CD14-positive monocyte (primary cell): Measurements from ENCODE around the gene STOML2. TPM values are rescaled to one million over a fixed set of nuclear protein-coding genes. Genes with fewer than 3 reads are reported as not detected.
A peak's percentile ranks its signal among the peaks of the same experiment; 100 is the strongest.

Experiments
- DNase-seq, 3 donors: peaks; one replicate each; pipeline ENCODE4 v3.0.0-alpha.2; 2011 to 2022
- H2AFZ ChIP-seq: 2 replicates; pipeline ENCODE4 v1.6.0; 2012; ENCODE audit warnings: mild to moderate bottlenecking, low read depth, low read length, inconsistent platforms; ENCODE audit not compliant: insufficient read depth, poor library complexity, severe bottlenecking
- H3K27ac ChIP-seq, 2 donors: 1 replicate in 1 of 2; 2 replicates in 1 of 2; pipeline ENCODE4 v1.5.1; 2012 to 2013; ENCODE audit warnings: low read length in 2 of 2, control low read depth in 1 of 2, inconsistent platforms in 1 of 2, low read depth in 1 of 2, mild to moderate bottlenecking in 1 of 2
- H3K27me3 ChIP-seq, 2 donors: one replicate each; pipeline versions ENCODE4 v1.6.0 to v1.6.1; 2011 to 2013; ENCODE audit warnings: low read length in 2 of 2; ENCODE audit not compliant: control insufficient read depth in 2 of 2, insufficient read depth in 2 of 2
- H3K36me3 ChIP-seq, 2 donors: replicated peaks in 1 of 2; 1 replicate in 1 of 2; 2 replicates in 1 of 2; pipeline versions ENCODE4 v1.5.1 to v1.6.1; 2012 to 2013; ENCODE audit warnings: low read length in 2 of 2, control low read depth in 1 of 2, inconsistent platforms in 1 of 2, mild to moderate bottlenecking in 1 of 2; ENCODE audit not compliant: insufficient read depth in 2 of 2, control insufficient read depth in 1 of 2
- H3K4me1 ChIP-seq, 2 donors: 1 replicate in 1 of 2; 2 replicates in 1 of 2; pipeline versions ENCODE4 v1.5.1 to v1.6.1; 2012 to 2013; ENCODE audit warnings: low read length in 2 of 2, control low read depth in 1 of 2, inconsistent platforms in 1 of 2, mild to moderate bottlenecking in 1 of 2, moderate library complexity in 1 of 2; ENCODE audit not compliant: insufficient read depth in 2 of 2, control insufficient read depth in 1 of 2
- H3K4me2 ChIP-seq: replicated peaks from 2 replicates; pipeline ENCODE3; 2012; ENCODE audit warnings: low read length, moderate library complexity, mild to moderate bottlenecking; ENCODE audit not compliant: poor library complexity, severe bottlenecking; ENCODE audit errors: extremely low read depth
- H3K4me3 ChIP-seq, 3 experiments: fragments of 200-600 bp in 1 of 3; sonication (generic) in 1 of 3; replicated peaks in 1 of 3; 1 replicate in 2 of 3; 2 replicates in 1 of 3; pipeline ENCODE4 v1.5.1; 2011 to 2013; ENCODE audit warnings: low read length in 3 of 3, mild to moderate bottlenecking in 3 of 3, control low read depth in 2 of 3, low read depth in 2 of 3, inconsistent platforms in 1 of 3, moderate library complexity in 1 of 3
- H3K79me2 ChIP-seq: 2 replicates; pipeline ENCODE4 v1.6.0; 2012; ENCODE audit warnings: mild to moderate bottlenecking, control low read depth, inconsistent platforms, low read length, moderate library complexity; ENCODE audit not compliant: insufficient read depth
- H3K9ac ChIP-seq: 2 replicates; pipeline ENCODE4 v1.6.0; 2017; ENCODE audit warnings: low read length, mild to moderate bottlenecking; ENCODE audit not compliant: insufficient read depth, poor library complexity, severe bottlenecking
- H3K9me3 ChIP-seq, 2 donors: replicated peaks in 1 of 2; 1 replicate in 1 of 2; 2 replicates in 1 of 2; pipeline versions ENCODE4 v1.5.1 to v1.6.1; 2012 to 2013; ENCODE audit warnings: low read length in 2 of 2, control low read depth in 1 of 2; ENCODE audit not compliant: control insufficient read depth in 1 of 2, insufficient read depth in 1 of 2
- H4K20me1 ChIP-seq: 2 replicates; pipeline ENCODE4 v1.6.0; 2012; ENCODE audit warnings: mild to moderate bottlenecking, low read length, control low read depth, moderate library complexity; ENCODE audit not compliant: insufficient read depth
- H3K27ac Mint-ChIP-seq, 7 donors: one replicate each; pipeline ENCODE4 v1.8.0; 2020; ENCODE audit warnings: mild to moderate bottlenecking in 7 of 7, mixed read lengths in 7 of 7, moderate library complexity in 6 of 7, inconsistent platforms in 2 of 7
- H3K27me3 Mint-ChIP-seq, 3 donors: one replicate each; pipeline ENCODE4 v1.8.0; 2021 to 2022; ENCODE audit warnings: low read depth in 3 of 3, mild to moderate bottlenecking in 3 of 3, mixed read lengths in 3 of 3, moderate library complexity in 3 of 3, inconsistent platforms in 1 of 3
- H3K36me3 Mint-ChIP-seq, 2 donors: one replicate each; pipeline ENCODE4 v1.8.0; 2020; ENCODE audit warnings: mixed read lengths in 2 of 2, inconsistent platforms in 1 of 2, mild to moderate bottlenecking in 1 of 2
- H3K4me1 Mint-ChIP-seq: one replicate; pipeline ENCODE4 v1.8.0; 2020; ENCODE audit warnings: mild to moderate bottlenecking, mixed read lengths
- H3K4me3 Mint-ChIP-seq, 2 donors: one replicate each; pipeline ENCODE4 v1.8.0; 2020; ENCODE audit warnings: mild to moderate bottlenecking in 2 of 2, mixed read lengths in 2 of 2, moderate library complexity in 1 of 2
- H3K9me3 Mint-ChIP-seq, 7 donors: one replicate each; pipeline ENCODE4 v1.8.0; 2020 to 2022; ENCODE audit warnings: mixed read lengths in 7 of 7, mild to moderate bottlenecking in 6 of 7, moderate library complexity in 6 of 7, inconsistent platforms in 2 of 7
- WGBS: methylation state at CpG from one replicate; pipeline ENCODE4 v1.1.5; 2013; ENCODE audit warnings: missing lambda C conversion rate; ENCODE audit not compliant: insufficient coverage; 5-methylcytosine and 5-hydroxymethylcytosine counted together
- intact Hi-C, 2 donors: fragments of 100-400 bp; cut with micrococcal nuclease; formaldehyde crosslinking; loops; one replicate each; pipeline versions ENCODE4 v1.15.0 to v1.15.1; 2023
- polyA plus RNA-seq, 3 donors: library from polyadenylated mRNA; depleted of rRNA in 1 of 3; unstranded in 2 of 3; stranded (reverse) in 1 of 3; fragments of 300-500 nt in 2 of 3; fragments of >200 nt in 1 of 3; fragmentation: Illumina TruSeq in 2 of 3; gene quantifications; 1 replicate in 2 of 3; 2 replicates in 1 of 3; pipeline ENCODE4 v1.2.3, GENCODE V29; 2012 to 2021
- TF ChIP-seq, protein P1 (sequence below): fragments of 200-600 bp; IDR thresholded peaks from one replicate; pipeline ENCODE4 v1.8.0; 2022; ENCODE audit warnings: antibody characterized with exemption, mild to moderate bottlenecking

STOML2 gene
- polyA plus RNA-seq, 3 donors: 45.5 to 62.0 (median 50.3) TPM

DNA sequence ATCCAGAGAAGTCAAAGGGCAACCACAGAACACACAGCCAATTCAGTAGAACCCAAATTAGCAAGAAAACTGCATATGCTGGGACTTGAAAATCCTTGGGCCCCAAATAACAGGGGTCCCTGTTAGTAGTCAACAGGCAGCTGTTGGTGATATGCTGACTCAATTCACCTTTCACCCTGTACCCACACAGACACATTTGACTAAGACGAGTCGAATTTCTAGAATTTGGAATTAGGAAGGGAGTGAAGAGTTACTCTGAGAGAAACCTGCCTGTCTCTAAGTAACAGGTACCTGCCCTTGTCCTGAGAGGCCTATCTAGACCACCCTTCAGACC, 29.7 kb downstream of the STOML2 start:
- H3K79me2 ChIP-seq: peaks cover 44% of the 10 kb centered on the region
- no peak for DNase-seq
- TF ChIP-seq, protein P1, sequence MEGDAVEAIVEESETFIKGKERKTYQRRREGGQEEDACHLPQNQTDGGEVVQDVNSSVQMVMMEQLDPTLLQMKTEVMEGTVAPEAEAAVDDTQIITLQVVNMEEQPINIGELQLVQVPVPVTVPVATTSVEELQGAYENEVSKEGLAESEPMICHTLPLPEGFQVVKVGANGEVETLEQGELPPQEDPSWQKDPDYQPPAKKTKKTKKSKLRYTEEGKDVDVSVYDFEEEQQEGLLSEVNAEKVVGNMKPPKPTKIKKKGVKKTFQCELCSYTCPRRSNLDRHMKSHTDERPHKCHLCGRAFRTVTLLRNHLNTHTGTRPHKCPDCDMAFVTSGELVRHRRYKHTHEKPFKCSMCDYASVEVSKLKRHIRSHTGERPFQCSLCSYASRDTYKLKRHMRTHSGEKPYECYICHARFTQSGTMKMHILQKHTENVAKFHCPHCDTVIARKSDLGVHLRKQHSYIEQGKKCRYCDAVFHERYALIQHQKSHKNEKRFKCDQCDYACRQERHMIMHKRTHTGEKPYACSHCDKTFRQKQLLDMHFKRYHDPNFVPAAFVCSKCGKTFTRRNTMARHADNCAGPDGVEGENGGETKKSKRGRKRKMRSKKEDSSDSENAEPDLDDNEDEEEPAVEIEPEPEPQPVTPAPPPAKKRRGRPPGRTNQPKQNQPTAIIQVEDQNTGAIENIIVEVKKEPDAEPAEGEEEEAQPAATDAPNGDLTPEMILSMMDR: no peak
- H3K27me3 ChIP-seq: no peaks in the 10 kb centered on the region
- H3K27ac Mint-ChIP-seq: peak overlapping the region; percentile 95 to 99 (median 98)
- no peaks in the 10 kb centered on the region for H3K9me3 Mint-ChIP-seq
- no CpG with 5 or more reads among the region's 2 CpGs for WGBS
- H3K27me3 Mint-ChIP-seq: no peaks in the 10 kb centered on the region
- peaks cover 8 to 24% of the 10 kb centered on the region in 2 donors for H3K36me3 Mint-ChIP-seq
- intact Hi-C loops: loop anchor here (5.0 to 10.0 kb wide), 3 partner anchors 39 to 88 kb away; partner anchors contain the start of gene DNAJB5 (in 1 of the 2)
- H3K4me3 Mint-ChIP-seq: peak overlapping the region in 1 of 2 donors; percentile 89
- H3K36me3 ChIP-seq: peaks cover 4 to 20% of the 10 kb centered on the region in 2 donors
- no peak overlapping the region for H3K9ac ChIP-seq
- peak overlapping the region in 1 of 2 donors; percentile 97 for H3K27ac ChIP-seq
- H2AFZ ChIP-seq: peak overlapping the region; percentile 69
- peak overlapping the region in 1 of 3 experiments; percentile 90 for H3K4me3 ChIP-seq
- H3K4me2 ChIP-seq: peak overlapping the region; percentile 96
- H3K4me1 ChIP-seq: peaks cover 22 to 39% of the 10 kb centered on the region in 2 donors
- H3K9me3 ChIP-seq: no peaks in the 10 kb centered on the region
- peaks cover 37% of the 10 kb centered on the region for H3K4me1 Mint-ChIP-seq
- peaks cover 37% of the 10 kb centered on the region for H4K20me1 ChIP-seq

DNA sequence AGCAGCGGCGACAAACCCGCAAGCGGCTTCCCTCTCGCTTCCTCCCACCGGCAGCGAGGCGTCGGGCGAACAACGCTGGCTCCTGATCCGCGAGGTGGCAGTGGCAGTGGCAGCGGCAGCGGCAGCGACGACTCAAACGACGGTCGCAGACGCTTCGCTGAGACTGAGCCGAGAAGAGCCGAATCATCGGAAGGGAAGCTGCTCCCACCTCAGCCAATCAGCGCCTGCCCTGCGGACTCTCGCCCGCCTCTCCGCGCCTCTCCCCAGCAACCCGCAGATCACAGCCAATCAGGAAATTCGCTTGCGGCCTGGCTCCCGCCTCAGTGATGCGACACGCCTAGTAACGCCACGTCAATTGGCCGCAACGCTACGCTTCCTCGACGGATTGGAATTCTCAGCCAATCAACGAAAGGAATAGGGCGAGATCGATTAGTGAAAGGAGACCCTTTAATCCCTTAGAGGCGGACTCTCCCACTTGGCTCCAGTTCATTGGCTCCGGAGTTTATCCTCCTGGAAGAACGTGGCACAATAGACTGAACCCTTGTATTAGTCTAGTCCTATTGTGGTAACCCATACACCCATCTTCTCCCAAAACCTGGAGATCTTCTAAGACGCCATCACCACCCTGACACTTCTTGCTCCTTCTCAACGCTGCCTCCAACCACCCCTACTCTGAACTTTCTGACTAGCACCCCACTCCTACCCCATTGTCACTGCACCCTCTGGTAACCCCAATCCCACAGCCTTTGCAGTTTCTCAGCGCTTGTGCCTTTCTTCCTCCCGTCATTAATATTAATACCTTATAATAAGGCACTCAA, 30.3 kb downstream of the STOML2 start, which contains the start of gene VCP:
Gene VCP, minus strand, starts transcription at position 165 of the 818 bp plus-strand sequence. CDS start 272 bp downstream, outside the sequence.
- H3K27me3 Mint-ChIP-seq: peaks cover 0 to under 1% (median 0%) of the 10 kb centered on the region in 3 donors
- intact Hi-C loops: loop anchor here (5.0 to 10.0 kb wide), 3 partner anchors 40 to 88 kb away; partner anchors contain the start of gene DNAJB5 (in 1 of the 2)
- H3K79me2 ChIP-seq: peaks cover 44% of the 10 kb centered on the region

More for the DNA sequence above, 30.3 kb downstream of the STOML2 start, which contains the start of gene VCP:
- Histone ChIP-seq H3K36me3 (peaks cover 10 to 25% of the 10 kb centered on the region in 2 donors), H4K20me1 (peaks cover 43% of the 10 kb centered on the region), H3K9ac (peak within 1 kb of the TSS; percentile 99), H3K4me1 (peaks cover 22 to 33% of the 10 kb centered on the region in 2 donors), H3K9me3 (no peaks in the 10 kb centered on the region), H3K4me3 (peak within 1 kb of the TSS; percentile 56 to 90 (median 66)), H2AFZ (peak within 1 kb of the TSS; percentile 69), H3K4me2 (peak within 1 kb of the TSS; percentile 96), H3K27me3 (no peaks in the 10 kb centered on the region), H3K27ac (peak within 1 kb of the TSS; percentile 96 to 97)
- H3K4me3 Mint-ChIP-seq: peak within 1 kb of the TSS; percentile 89 to 91
- H3K4me1 Mint-ChIP-seq: peaks cover 33% of the 10 kb centered on the region
- whole genome bisulfite sequencing: 6% methylated on average over 48 of the region's 54 CpGs
- peak; percentile 96 to 98 (median 97) for DNase-seq
- TF ChIP-seq, protein P1: no peak
- H3K9me3 Mint-ChIP-seq: no peaks in the 10 kb centered on the region
- peaks cover 14 to 30% of the 10 kb centered on the region in 2 donors for H3K36me3 Mint-ChIP-seq
- peak within 1 kb of the TSS; percentile 95 to 99 (median 98) for H3K27ac Mint-ChIP-seq
